OCI-LY7 (cell line): ENCODE data around the gene RNF223. TPM values are rescaled to one million over a fixed set of nuclear protein-coding genes. Genes with fewer than 3 reads are reported as not detected.
A peak's percentile ranks its signal among the peaks of the same experiment; 100 is the strongest.
"Not testable (repeated sequence)": the region's sequence is repeated elsewhere in the genome, so short reads cannot be mapped to it uniquely, and the experiment has no call there.

Experiments
- BruUV-seq: library from RNA; stranded (reverse); fragments of 400-500 nt; replicated peaks from 2 replicates; lab custom pipeline; 2021; lab: Mats Ljungman, UMichigan
- CTCF ChIA-PET: fragments of 300-600 bp; sonication (Branson Sonifier 250); formaldehyde crosslinking; loops from one replicate; lab custom pipeline; 2022; ENCODE audit warnings: antibody characterized with exemption; ENCODE audit not compliant: unreplicated experiment; lab: Charles Lee
- POLR2A ChIA-PET: fragments of 300-600 bp; sonication (Branson Sonifier 250); formaldehyde crosslinking; loops from one replicate; lab custom pipeline; 2022; ENCODE audit warnings: antibody characterized with exemption; lab: Charles Lee
- DNase-seq: peaks from one replicate; pipeline ENCODE4 v3.0.0-alpha.2; 2015; ENCODE audit warnings: low spot score
- H2AFZ ChIP-seq: fragments of 200-600 bp; sonication (generic), shearing (Covaris generic); 2 replicates; pipeline ENCODE4 v1.6.1; 2014; ENCODE audit warnings: mild to moderate bottlenecking, antibody characterized with exemption, low read length, moderate library complexity
- H3K27ac ChIP-seq: fragments of 200-600 bp; sonication (generic); 2 replicates; pipeline ENCODE4 v1.5.1; 2014; ENCODE audit warnings: mixed run types, low read depth, mild to moderate bottlenecking, moderate library complexity, low read length, inconsistent platforms; ENCODE audit not compliant: poor library complexity, severe bottlenecking
- H3K36me3 ChIP-seq: fragments of 200-600 bp; sonication (generic); 2 replicates; pipeline ENCODE4 v1.6.1; 2014; ENCODE audit warnings: mild to moderate bottlenecking, antibody characterized with exemption, low read length, moderate library complexity, mixed read lengths; ENCODE audit not compliant: insufficient read depth
- H3K4me1 ChIP-seq: fragments of 200-600 bp; sonication (generic); 2 replicates; pipeline ENCODE4 v1.5.1; 2014; ENCODE audit warnings: mild to moderate bottlenecking, low read length; ENCODE audit not compliant: insufficient read depth, poor library complexity, severe bottlenecking
- H3K4me2 ChIP-seq: fragments of 200-600 bp; sonication (generic); 2 replicates; pipeline ENCODE4 v1.6.1; 2014; ENCODE audit warnings: mild to moderate bottlenecking, low read length
- H3K4me3 ChIP-seq: fragments of 200-600 bp; sonication (generic); 2 replicates; pipeline ENCODE4 v1.5.1; 2014; ENCODE audit warnings: mild to moderate bottlenecking, low read depth, low read length; ENCODE audit not compliant: poor library complexity, severe bottlenecking
- H3K79me2 ChIP-seq: fragments of 200-600 bp; sonication (generic); 2 replicates; pipeline ENCODE4 v1.6.1; 2016; ENCODE audit warnings: low read depth, mild to moderate bottlenecking, low read length, moderate library complexity, mixed read lengths; ENCODE audit not compliant: insufficient read depth
- H3K9me2 ChIP-seq: fragments of 200-600 bp; sonication (generic); 2 replicates; pipeline ENCODE4 v1.6.1; 2016; ENCODE audit warnings: mild to moderate bottlenecking, low read length, mixed read lengths; ENCODE audit not compliant: insufficient read depth
- H3K9me3 ChIP-seq: fragments of 200-600 bp; sonication (generic); 2 replicates; pipeline ENCODE4 v1.6.1; 2014; ENCODE audit warnings: mild to moderate bottlenecking, mixed run types, low read length, mixed read lengths
- H4K20me1 ChIP-seq: fragments of 200-600 bp; sonication (generic); 2 replicates; pipeline ENCODE4 v1.6.1; 2014; ENCODE audit warnings: mild to moderate bottlenecking, antibody characterized with exemption, low read length, moderate library complexity, mixed read lengths; ENCODE audit not compliant: insufficient read depth
- CTCF ChIP-seq: fragments of 200-600 bp; sonication (generic); conservative IDR thresholded peaks from 2 replicates; pipeline ENCODE4 v1.5.1; 2014; ENCODE audit warnings: mild to moderate bottlenecking, antibody characterized with exemption, low read length, moderate library complexity, mixed read lengths
- EZH2phosphoT487 ChIP-seq: fragments of 200-600 bp; sonication (generic); IDR thresholded peaks from 2 replicates; pipeline ENCODE4 v1.6.1; 2018; ENCODE audit warnings: low read depth, borderline replicate concordance, mild to moderate bottlenecking, mixed run types, antibody characterized with exemption, low read length, moderate library complexity, mixed read lengths
- intact Hi-C: fragments of 100-400 bp; cut with micrococcal nuclease; formaldehyde crosslinking; loops from one replicate; pipeline ENCODE4 v1.10.0; 2022; ENCODE audit not compliant: unreplicated experiment
- total RNA-seq, 2 experiments: library from RNA; depleted of rRNA in 1 of 2; stranded (reverse); fragments of >200 nt in 1 of 2; shearing (Covaris generic) in 1 of 2; gene quantifications; 2 replicates each; pipeline ENCODE4 v1.2.3, GENCODE V29; 2014 to 2022

Gene RNF223
- total RNA-seq, 2 experiments from 2014 or later = not detected

GRCh38 chr1:1058088-1058905, 15.8 kb downstream of the RNF223 start:
- no peak overlapping the region for H2AFZ ChIP-seq
- intact Hi-C loops = no loop called here
- BruUV-seq = no TSS peak
- DNase-seq = no peak
- H3K79me2 ChIP-seq = no peaks in the 10 kb centered on the region
- H3K36me3 ChIP-seq = no peaks in the 10 kb centered on the region
- TF ChIP-seq CTCF (no peak), EZH2phosphoT487 (no peak)
- ChIA-PET CTCF (interaction anchor here (0.6 kb wide), 2 partner anchors 26 to 486 kb away, joined by 3 read pairs; no protein-coding TSS in a partner anchor), POLR2A (no interaction called here)
- peak overlapping the region; percentile 66 for H3K4me2 ChIP-seq
- no peak overlapping the region for H3K27ac ChIP-seq
- H3K9me3 ChIP-seq = no peaks in the 10 kb centered on the region
- no peaks in the 10 kb centered on the region for H4K20me1 ChIP-seq
- H3K9me2 ChIP-seq = no peaks in the 10 kb centered on the region
- H3K4me1 ChIP-seq = peaks cover 5% of the 10 kb centered on the region
- H3K4me3 ChIP-seq = no peak overlapping the region

- H3K36me3 ChIP-seq, DNase-seq, CTCF ChIA-PET, H3K4me3 ChIP-seq, H3K79me2 ChIP-seq, BruUV-seq, H2AFZ ChIP-seq, intact Hi-C loops, H3K4me2 ChIP-seq, POLR2A ChIA-PET, H3K9me3 ChIP-seq, H4K20me1 ChIP-seq, H3K27ac ChIP-seq, H3K9me2 ChIP-seq, H3K4me1 ChIP-seq: not testable (repeated sequence)
These were observed 16.4 kb downstream of the RNF223 start for GRCh38 chr1:1057769-1058087.

GRCh38 chr1:1055841-1056736, 18.0 kb downstream of the RNF223 start:
- Histone ChIP-seq H3K36me3 (no peaks in the 10 kb centered on the region), H2AFZ (no peak overlapping the region), H3K4me1 (peaks cover 5% of the 10 kb centered on the region), H3K79me2 (no peaks in the 10 kb centered on the region), H3K4me2 (no peak overlapping the region), H4K20me1 (no peaks in the 10 kb centered on the region), H3K4me3 (no peak overlapping the region), H3K9me2 (no peaks in the 10 kb centered on the region), H3K27ac (no peak overlapping the region), H3K9me3 (no peaks in the 10 kb centered on the region)
- TF ChIP-seq EZH2phosphoT487 = no peak
- TF ChIP-seq CTCF = no peak
- BruUV-seq = no TSS peak
- intact Hi-C loops = no loop called here
- no peak for DNase-seq
- POLR2A ChIA-PET = no interaction called here
- CTCF ChIA-PET = no interaction called here
